Stimulated activated naive CD8-positive, alpha-beta T cell treated with anti-CD3 and anti-CD28 coated beads, Interleukin-15, amount 100 ng/mL, for 72 hours (primary cell): ENCODE results near the gene PNMA6F.
A peak's percentile ranks its signal among the peaks of the same experiment; 100 is the strongest.
"Not testable (repeated sequence)": the region's sequence is repeated elsewhere in the genome, so short reads cannot be mapped to it uniquely, and the experiment has no call there.

Source experiments
- ATAC-seq: fragments of 150-1000 bp; cut with Tn5 transposase; 2 replicates; pipeline ENCODE4 v1.10.0; 2021; ENCODE audit warnings: mild to moderate bottlenecking, moderate library complexity
- DNase-seq, 2 donors: peaks; one replicate each; pipeline ENCODE4 v3.0.0; 2021 to 2022
- H3K27ac Mint-ChIP-seq, 2 donors: one replicate each; pipeline ENCODE4 v1.8.0; 2022; ENCODE audit warnings: mild to moderate bottlenecking in 2 of 2, mixed read lengths in 2 of 2, moderate library complexity in 2 of 2
- H3K27me3 Mint-ChIP-seq: one replicate; pipeline ENCODE4 v1.8.0; 2022; ENCODE audit warnings: mixed read lengths
- H3K4me1 Mint-ChIP-seq: one replicate; pipeline ENCODE4 v1.8.0; 2022; ENCODE audit warnings: mild to moderate bottlenecking, mixed read lengths
- H3K4me3 Mint-ChIP-seq, 2 donors: one replicate each; pipeline ENCODE4 v1.8.0; 2022; ENCODE audit warnings: mild to moderate bottlenecking in 2 of 2, mixed read lengths in 2 of 2, moderate library complexity in 1 of 2
- H3K9me3 Mint-ChIP-seq, 2 donors: one replicate each; pipeline ENCODE4 v1.8.0; 2022; ENCODE audit warnings: mixed read lengths in 2 of 2

Gene PNMA6F

GRCh38 chrX:153293485-153294071 lies 28.0 kb downstream of the PNMA6F start:
- Mint-ChIP-seq H3K27ac (peak overlapping the region; percentile 40 to 86), H3K4me1 (peaks cover 13% of the 10 kb centered on the region)
- DNase-seq, H3K4me3 Mint-ChIP-seq, H3K27me3 Mint-ChIP-seq, H3K9me3 Mint-ChIP-seq: not testable (repeated sequence)
- ATAC-seq: peak; percentile 74

DNA sequence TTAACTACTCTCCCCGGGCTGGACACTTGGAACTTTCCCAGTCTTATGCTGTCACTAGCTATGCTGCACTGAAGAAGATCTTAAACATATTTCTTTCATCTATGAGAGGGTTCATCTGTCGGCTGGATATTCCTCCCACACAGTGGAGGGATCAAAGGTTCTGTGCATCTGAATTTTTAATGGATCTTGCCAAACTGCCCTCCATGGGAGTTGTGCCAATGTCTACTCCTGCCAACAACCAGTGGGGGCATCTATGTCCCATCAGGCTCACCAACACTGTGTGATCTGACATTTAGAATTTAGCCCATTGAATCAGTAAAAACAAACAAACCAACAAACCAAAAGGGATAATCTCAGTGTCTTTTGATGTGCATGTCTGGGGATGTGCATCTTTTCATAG lies 32.8 kb downstream of the PNMA6F start:
- DNase-seq, H3K27me3 Mint-ChIP-seq, H3K4me1 Mint-ChIP-seq, H3K4me3 Mint-ChIP-seq, ATAC-seq, H3K9me3 Mint-ChIP-seq, H3K27ac Mint-ChIP-seq: not testable (repeated sequence)

DNA sequence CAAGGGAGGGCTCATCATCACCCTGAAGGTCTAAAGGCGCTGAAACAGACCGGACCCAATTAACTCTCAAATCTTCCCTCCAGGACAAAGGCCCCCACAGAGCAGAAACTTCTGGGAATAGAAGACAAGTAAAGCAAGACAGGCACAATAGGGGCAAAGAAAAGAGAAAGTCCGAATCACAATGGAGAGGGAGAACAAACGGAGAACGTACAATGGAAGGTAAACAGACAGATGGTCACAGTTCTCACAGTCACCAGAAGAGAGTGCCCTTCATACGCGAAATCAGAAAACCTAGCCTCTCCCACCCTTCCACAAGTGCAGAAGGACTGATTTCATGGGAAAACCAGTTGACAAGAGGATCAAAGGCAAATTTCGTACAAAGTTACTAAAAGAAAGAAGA lies 35.9 kb downstream of the PNMA6F start:
- not testable (repeated sequence) for H3K9me3 Mint-ChIP-seq, ATAC-seq, H3K27me3 Mint-ChIP-seq, H3K27ac Mint-ChIP-seq, H3K4me3 Mint-ChIP-seq, H3K4me1 Mint-ChIP-seq, DNase-seq

- H3K9me3 Mint-ChIP-seq, ATAC-seq, DNase-seq, H3K27ac Mint-ChIP-seq, H3K27me3 Mint-ChIP-seq, H3K4me1 Mint-ChIP-seq, H3K4me3 Mint-ChIP-seq: not testable (repeated sequence)
Measured at GRCh38 chrX:153283982-153284381, 37.6 kb downstream of the PNMA6F start.

- not testable (repeated sequence) for ATAC-seq, H3K4me3 Mint-ChIP-seq, H3K9me3 Mint-ChIP-seq, DNase-seq, H3K4me1 Mint-ChIP-seq, H3K27ac Mint-ChIP-seq, H3K27me3 Mint-ChIP-seq
Measured at GRCh38 chrX:153281784-153282183, 39.8 kb downstream of the PNMA6F start.

DNA sequence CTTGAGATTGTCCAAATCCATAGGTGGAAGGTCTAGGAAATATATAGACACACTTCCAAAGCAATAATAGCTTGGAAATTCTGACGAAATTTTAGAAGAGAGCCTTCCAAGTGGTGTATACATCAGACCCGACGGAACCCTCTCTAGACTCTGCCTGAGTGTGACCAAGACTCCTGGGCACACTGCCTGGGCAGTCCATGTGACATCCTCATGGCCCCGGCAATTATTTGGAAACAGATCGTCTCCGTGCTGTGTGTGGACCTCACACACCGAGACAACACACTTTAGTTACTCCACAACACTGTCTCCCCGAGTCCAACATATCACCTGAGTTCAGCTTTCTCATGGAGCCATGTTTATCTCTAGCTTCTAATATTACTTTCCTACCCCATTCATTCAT lies 42.3 kb downstream of the PNMA6F start:
- H3K9me3 Mint-ChIP-seq, DNase-seq, H3K4me1 Mint-ChIP-seq, H3K27me3 Mint-ChIP-seq, H3K4me3 Mint-ChIP-seq, H3K27ac Mint-ChIP-seq, ATAC-seq: not testable (repeated sequence)

GRCh38 chrX:153276049-153276448 lies 45.5 kb downstream of the PNMA6F start:
- not testable (repeated sequence) for H3K9me3 Mint-ChIP-seq, DNase-seq, ATAC-seq, H3K4me1 Mint-ChIP-seq, H3K27ac Mint-ChIP-seq, H3K27me3 Mint-ChIP-seq, H3K4me3 Mint-ChIP-seq

DNA sequence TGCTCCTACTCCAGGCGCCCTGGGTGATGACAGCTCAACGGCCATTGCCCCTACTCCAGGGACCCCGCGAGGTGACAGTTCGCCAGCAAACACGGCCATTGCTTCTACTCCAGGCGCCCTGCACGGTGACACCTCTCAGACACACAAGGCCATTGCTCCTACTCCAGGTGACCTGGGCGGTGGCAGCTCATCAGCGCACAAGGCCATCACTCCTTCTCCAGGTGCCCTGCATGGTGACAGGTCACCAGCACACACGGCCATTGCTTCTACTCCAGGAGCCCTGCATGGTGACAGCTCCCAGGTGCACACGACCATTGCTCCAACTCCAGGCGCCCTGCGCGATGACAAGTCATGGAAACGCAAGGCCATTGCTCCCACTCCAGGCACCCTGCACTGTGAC lies 46.1 kb downstream of the PNMA6F start:
- not testable (repeated sequence) for ATAC-seq, H3K9me3 Mint-ChIP-seq

DNA sequence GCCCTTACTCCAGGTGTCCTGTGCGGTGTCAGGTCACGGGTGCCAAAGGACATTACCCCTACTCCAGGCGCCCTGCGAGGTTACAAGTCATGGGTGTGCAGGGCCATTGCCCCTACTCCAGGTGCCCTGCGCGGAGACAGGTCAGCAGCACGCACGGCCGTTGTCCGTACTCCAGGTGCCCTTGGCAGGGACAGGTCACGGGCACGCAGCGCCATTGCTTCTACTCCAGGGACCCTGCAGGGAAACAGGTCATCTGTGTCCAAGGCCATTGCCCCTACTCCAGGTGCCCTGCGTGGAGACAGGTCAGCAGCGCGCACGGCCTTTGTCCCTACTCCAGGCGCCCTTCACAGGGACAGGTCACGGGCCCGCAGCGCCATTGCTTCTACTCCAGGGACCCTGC lies 49.0 kb downstream of the PNMA6F start:
- H3K4me3 Mint-ChIP-seq, H3K27me3 Mint-ChIP-seq, H3K4me1 Mint-ChIP-seq, H3K9me3 Mint-ChIP-seq, ATAC-seq, DNase-seq, H3K27ac Mint-ChIP-seq: not testable (repeated sequence)

More for the DNA sequence above, 46.1 kb downstream of the PNMA6F start:
- H3K27ac Mint-ChIP-seq, H3K4me1 Mint-ChIP-seq, H3K27me3 Mint-ChIP-seq, DNase-seq, H3K4me3 Mint-ChIP-seq: not testable (repeated sequence)

- not testable (repeated sequence) for H3K4me1 Mint-ChIP-seq, H3K27me3 Mint-ChIP-seq, H3K9me3 Mint-ChIP-seq
Measured at GRCh38 chrX:153272070-153272469, 49.5 kb downstream of the PNMA6F start.

More at GRCh38 chrX:153272070-153272469, 49.5 kb downstream of the PNMA6F start:
- H3K27ac Mint-ChIP-seq, DNase-seq, H3K4me3 Mint-ChIP-seq, ATAC-seq: not testable (repeated sequence)
